Fibroblast of skin of left quadriceps (primary cell): ENCODE results near the gene PRDX5.

Experiments
- DNase-seq, 2 experiments: peaks; one replicate each; pipeline ENCODE4 v3.0.0-alpha.2; 2013; ENCODE audit warnings: low read depth in 2 of 2

The PRDX5 gene

GRCh38 chr11:64289002-64289564, 28.8 kb upstream of the PRDX5 start:
- DNase-seq = no peak

- DNase-seq = no peak
Observed at GRCh38 chr11:64290352-64291261, 27.3 kb upstream of the PRDX5 start.

DNA sequence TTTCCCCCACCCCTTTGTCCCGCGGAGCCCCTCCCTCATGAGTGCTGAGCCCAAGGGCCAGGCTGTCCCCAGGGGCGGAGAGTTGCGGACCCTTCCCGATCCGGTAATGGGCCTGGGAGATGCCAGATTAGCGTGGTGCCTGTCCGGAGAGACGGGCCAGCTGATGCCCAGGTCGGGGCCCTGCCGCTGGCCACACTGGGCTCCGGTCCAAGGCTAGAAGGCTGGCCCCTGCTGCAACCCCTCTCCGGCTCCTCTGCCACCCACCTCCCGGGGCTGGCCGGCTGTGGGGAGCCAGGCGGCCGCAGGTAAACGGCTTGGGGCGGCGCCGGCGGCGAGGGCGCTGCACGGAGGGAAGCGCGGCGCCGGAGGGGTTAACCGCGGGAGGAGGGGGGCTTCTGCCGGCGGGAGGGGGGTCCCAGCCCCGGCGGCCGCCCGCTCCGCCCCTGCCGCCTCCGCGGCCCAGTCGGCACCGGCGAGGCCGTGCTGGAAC, 26.6 kb upstream of the PRDX5 start, which contains the start of gene KCNK4:
Gene KCNK4, plus strand, starts transcription at position 41 of the 490 bp plus-strand sequence. CDS start 1,717 bp downstream, outside the sequence.
- no peak for DNase-seq

DNA sequence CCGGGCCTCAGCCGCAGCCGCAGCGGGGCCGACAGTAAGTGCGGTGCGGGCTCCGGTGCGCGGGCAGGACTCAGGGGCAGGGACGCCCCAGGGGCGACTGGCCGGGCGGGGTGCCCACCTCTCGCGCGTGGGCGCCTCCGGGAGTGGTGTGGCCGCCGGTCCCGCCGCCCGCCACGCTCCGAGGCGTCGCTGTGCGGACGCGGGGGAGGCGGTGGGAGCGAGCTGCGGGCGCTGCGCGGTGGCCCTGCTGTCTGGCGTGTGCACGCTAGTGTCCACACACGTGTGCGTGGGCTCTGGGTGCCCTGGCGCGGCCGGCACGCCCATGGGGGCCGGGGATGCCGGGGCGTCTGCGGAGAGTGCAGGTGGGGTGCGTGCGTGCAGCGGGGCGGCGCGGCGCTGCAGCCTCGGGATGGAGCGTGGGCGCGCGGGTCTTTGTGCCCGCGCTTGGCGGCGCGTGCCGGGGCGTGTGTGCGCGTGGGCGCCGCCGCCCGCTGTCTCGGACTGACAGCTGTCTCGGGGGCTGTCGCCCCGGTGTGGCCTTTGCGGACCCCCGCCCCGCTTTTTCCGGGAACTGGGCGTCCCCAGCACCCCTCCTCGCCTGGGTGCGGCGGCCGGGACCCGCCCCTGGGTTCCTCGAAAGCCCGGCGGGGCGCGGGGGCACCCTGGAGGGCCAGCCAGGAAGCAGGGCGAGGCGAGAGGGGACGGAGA, 26.0 kb upstream of the PRDX5 start:
- no peak for DNase-seq

DNA sequence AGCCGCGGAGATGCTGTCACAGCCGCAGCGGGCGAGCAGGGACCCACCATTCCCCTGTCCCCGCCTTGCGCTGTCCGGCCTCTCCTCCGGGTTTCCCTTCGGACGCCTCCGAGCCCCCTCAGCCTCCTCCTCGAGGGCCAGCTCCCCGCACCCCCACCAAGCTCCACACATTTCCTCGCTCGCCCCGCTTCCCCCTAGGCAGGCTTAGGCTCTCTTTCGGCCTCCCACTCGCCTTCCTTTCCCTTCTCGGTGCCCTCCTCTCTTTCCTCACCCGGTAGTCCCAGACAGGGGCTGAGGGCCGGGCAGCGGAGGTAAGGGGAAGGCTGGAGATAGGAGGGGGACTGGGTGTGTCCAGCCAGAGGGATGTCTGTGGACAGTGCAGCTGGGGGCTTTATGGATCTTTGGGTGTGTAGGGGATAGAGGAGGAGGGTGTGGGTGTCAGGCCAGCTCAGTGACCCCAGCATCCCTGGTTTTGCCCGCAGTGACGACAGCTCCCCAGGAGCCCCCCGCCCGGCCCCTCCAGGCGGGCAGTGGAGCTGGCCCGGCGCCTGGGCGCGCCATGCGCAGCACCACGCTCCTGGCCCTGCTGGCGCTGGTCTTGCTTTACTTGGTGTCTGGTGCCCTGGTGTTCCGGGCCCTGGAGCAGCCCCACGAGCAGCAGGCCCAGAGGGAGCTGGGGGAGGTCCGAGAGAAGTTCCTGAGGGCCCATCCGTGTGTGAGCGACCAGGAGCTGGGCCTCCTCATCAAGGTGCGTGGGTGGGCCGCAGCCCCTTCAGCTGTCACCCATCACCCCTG, 25.3 kb upstream of the PRDX5 start:
- no peak for DNase-seq

- DNase-seq = no peak
Observed at GRCh38 chr11:64294774-64295173, 23.1 kb upstream of the PRDX5 start.

DNA sequence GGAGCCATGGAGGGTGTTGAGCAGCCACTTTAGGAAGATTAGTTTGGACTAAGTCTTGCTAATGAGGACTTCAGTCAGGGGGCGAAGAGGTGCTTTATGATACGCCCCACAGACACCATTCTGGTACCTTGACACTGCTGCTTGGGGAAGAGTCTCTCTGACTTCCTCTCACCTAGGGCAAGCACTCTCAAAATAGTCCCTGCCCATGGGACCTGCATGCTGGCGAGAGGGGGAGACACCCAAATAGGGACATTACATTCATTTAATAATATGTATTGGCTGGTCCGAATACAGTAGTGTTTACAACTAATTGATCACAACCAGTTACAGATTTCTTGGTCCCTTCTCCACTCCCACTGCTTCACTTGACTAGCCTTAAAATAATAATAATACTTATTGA, 22.2 kb upstream of the PRDX5 start:
- no peak for DNase-seq

DNA sequence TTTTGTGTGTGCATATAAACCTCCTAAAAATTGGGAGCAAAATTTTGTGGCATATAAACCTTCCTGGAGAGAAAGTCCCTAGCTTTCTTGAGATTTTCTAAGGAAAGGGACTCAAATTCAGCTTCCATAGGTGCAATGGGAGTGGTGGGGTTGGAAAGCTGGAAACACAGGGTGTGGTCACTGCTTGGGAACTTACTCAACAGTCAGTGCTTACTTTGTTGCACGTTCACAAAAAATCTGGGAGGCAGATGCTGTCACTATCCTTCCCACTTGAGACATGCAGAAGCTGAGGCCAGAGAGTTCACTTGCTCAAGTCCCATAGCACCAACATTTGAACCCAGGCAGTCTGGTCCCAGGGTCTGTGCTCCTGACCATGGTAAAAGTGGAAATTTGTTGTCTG, 21.7 kb upstream of the PRDX5 start:
- no peak for DNase-seq

DNA sequence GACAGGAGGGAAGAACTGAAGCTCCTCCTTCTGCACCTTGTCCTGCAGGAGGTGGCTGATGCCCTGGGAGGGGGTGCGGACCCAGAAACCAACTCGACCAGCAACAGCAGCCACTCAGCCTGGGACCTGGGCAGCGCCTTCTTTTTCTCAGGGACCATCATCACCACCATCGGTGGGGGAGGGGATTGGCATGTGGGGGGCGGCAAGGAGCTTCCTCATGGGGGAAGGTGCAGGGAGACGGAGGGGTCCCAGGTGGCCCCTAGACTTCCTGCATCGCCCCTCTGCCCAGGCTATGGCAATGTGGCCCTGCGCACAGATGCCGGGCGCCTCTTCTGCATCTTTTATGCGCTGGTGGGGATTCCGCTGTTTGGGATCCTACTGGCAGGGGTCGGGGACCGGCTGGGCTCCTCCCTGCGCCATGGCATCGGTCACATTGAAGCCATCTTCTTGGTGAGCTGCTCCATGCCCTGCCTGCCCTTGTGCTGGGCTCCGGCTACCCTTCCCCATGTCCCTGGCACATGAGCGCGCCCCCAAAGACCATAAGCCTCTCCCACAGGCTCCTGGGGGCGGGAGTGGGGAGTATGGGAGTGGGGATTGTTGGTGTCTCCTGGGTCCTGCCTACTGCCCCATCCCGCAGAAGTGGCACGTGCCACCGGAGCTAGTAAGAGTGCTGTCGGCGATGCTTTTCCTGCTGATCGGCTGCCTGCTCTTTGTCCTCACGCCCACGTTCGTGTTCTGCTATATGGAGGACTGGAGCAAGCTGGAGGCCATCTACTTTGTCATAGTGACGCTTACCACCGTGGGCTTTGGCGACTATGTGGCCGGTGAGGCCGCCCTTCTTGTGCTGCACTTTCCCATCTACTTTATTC, 20.9 kb upstream of the PRDX5 start:
- DNase-seq = no peak

GRCh38 chr11:64297699-64298358, 20.1 kb upstream of the PRDX5 start:
- no peak for DNase-seq

GRCh38 chr11:64298966-64299846, 18.7 kb upstream of the PRDX5 start:
- DNase-seq = no peak

DNA sequence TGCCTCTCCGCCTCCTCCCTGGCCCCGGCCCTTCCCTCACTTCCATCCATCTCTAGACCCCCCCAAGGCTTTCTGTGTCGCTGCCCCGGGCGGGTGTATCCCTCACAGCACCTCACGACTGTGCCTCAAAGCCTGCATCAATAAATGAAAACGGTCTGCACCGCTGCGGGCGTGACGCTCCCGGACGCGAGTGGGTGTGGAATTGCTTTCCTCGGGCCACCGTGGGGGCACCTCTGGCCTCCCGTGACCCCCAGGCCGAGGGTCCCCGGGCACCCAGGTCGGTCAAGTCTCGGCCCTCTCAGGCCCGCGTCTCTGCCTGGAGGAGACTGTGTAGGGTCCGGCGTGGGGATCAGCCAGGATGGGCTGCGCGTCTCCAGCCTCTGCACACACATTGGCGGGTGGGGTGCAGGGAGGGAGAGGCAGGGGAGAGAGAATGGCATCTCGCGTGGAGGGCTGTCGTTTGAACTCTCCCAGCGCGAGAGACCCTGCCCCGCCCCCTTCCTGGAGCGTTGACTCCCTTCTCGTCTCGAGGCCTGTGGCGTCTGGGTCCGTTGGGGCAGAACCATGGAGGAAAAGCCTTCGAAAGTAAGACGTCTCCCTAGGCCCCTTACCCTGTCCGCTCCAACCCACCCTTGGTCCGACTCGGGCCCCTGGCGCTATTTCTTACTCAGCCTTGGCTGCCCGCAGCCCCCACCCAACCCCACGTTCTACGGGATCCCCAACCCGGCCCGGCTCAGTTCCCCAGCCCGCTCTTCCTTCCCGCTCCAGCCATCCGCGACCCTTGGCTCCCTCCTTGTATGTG, 17.9 kb upstream of the PRDX5 start, which contains the start of gene CATSPERZ:
Gene CATSPERZ, plus strand, starts transcription at position 512 of the 802 bp plus-strand sequence. Its CDS starts 53 bp downstream, at position 565.
- no peak for DNase-seq

DNA sequence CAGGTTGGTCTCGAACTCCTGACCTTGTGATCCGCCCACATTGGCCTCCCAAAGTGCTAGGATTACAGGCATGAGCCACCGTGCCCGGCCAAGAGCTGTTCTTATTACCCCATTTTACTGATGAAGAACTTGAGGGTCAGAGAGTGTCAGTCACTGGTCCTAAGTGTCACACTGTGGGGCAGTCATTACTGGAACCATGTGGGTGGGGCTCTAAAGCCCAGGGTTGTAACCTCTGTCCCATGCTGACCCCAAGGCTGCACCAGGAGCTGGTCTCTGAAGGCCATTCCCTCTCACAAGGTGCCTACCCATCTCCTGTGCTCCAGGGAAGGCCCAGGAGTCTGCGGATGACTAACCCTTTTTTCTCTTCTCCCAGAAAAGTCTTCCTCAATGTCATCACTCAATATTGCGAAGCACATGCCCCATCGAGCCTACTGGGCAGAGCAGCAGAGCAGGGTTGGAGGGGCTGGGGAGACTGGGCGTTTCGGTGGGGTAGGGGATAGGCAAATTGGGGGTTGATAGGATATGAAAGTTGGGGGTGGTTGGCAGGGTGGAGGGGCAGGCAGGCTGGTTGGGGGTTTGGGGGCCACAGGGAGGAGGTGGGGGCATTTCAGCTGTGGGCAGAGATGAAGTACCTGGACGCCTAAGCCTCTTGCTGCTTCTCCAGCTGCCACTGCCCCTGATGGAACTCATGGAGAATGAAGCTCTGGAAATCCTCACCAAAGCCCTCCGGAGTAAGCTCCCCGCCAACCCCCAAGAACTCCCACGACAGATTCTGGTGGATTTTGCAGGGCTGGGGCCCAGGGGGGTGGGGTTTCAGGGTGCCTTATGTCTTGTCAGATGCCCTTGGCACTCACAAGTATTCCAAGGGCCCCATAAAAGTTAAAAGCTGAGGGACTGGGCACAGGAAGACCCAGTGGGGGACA, 14.6 kb upstream of the PRDX5 start:
- no peak for DNase-seq

DNA sequence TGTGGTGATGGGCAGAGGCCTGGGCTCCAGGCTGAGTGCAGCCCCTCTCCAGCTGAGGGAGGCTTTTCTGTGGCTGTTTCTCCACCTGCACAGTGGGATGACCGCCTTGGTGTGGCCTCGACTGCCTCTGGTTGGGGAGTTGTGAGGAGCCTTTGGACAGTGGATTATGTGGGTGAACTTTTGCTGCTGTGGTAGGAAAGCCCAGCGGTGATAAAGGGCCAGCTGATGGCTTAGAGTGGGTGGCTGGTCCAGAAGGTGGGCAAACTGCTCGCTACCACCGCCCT, 13.9 kb upstream of the PRDX5 start:
- no peak for DNase-seq

DNA sequence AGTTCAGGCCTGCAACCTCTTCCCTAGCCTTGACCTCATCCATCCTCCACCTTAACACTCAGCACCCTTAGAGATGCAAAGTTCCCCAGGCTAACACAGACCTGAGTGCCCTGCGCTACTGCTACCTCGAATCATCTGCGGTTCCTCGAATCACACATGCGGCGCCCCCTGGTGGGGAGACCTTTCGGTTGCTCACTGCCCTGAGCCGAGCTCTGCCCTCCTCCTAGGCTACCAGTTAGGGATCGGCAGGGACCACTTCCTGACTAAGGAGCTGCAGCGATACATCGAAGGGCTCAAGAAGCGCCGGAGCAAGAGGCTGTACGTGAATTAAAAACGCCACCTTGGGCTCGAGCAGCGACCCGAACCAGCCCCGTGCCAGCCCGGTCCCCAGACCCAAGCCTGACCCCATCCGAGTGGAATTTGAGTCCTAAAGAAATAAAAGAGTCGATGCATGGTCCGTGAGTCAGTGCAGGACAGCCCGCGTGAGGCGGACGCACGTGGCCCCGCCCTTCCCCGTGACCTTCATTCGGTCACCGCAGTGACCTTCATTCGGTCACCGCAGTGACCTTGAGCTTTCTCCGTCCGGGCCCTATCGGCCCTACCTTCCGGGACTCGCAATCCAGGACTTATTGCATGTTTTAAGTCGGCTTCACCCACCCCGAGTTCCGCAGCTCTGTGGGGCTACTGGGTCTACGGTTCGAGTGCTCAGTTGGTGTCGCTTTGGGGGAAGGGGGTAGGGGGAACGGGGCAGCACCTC, 13.4 kb upstream of the PRDX5 start:
- DNase-seq = peak; percentile 61 to 69

GRCh38 chr11:64305075-64305690, 12.7 kb upstream of the PRDX5 start, which contains the start of gene ESRRA:
TSS of gene ESRRA (plus strand) at chr11:64305524. CDS start at chr11:64307180, 1,656 bp downstream.
- DNase-seq = peak; percentile 91 to 93
